SH-SY5Y (cell line): ENCODE data around the gene ZNF654.

ENCODE experiments used
- GATA2 ChIP-seq: IDR thresholded peaks from 2 replicates; pipeline ENCODE4 v1.6.1; 2011; ENCODE audit warnings: mild to moderate bottlenecking, low read depth, low read length
- GATA3 ChIP-seq: IDR thresholded peaks from 2 replicates; pipeline ENCODE4 v1.6.1; 2011; ENCODE audit warnings: low read depth, mild to moderate bottlenecking, low read length, moderate library complexity

DNA sequence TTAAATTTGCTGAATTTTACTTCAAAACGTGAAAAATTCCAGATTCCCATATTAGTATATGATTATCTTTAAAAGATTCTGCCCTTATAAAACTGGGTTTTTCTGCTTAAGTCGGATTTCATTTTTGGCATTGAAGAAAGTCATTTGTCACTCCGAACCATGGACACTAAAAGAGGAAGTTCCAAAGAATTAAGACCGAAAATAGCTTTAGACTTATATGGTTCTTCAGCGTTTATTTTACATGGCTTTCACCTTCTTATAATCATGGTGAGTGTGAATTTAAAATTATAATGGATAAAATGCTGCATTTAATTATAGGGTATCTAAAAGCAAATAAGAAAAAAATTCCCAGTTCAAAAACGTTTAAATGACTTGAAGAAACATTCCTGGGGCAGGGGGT is 91.8 kb downstream of the ZNF654 start:
- TF ChIP-seq GATA2 (no peak), GATA3 (no peak)
